Astrocyte of the spinal cord (primary cell): ENCODE measurements around the gene ERBB4.
"Not testable (repeated sequence)": the region's sequence is repeated elsewhere in the genome, so short reads cannot be mapped to it uniquely, and the experiment has no call there.

Experiments
- DNase-seq: peaks from one replicate; pipeline ENCODE4 v3.0.0; 2011; ENCODE audit warnings: low read depth, low spot score
- H3K4me3 ChIP-seq: 2 replicates; pipeline ENCODE4 v1.5.1; 2011; ENCODE audit warnings: low read depth, mild to moderate bottlenecking, low read length, moderate library complexity
- CTCF ChIP-seq: IDR thresholded peaks from 2 replicates; pipeline ENCODE4 v1.5.1; 2012; ENCODE audit warnings: low read depth, mild to moderate bottlenecking, low read length, inconsistent platforms
- in situ Hi-C: cut with HindIII; loops from 2 replicates; pipeline ENCODE4 v1.10.0; 2017; ENCODE audit warnings: low sequenced_read_pairs

The ERBB4 gene

GRCh38 chr2:212109792-212110680 lies 428.6 kb downstream of the ERBB4 start:
- in situ Hi-C loops = no loop called here
- DNase-seq = no peak
- no peak for TF ChIP-seq CTCF
- no peak overlapping the region for H3K4me3 ChIP-seq

DNA sequence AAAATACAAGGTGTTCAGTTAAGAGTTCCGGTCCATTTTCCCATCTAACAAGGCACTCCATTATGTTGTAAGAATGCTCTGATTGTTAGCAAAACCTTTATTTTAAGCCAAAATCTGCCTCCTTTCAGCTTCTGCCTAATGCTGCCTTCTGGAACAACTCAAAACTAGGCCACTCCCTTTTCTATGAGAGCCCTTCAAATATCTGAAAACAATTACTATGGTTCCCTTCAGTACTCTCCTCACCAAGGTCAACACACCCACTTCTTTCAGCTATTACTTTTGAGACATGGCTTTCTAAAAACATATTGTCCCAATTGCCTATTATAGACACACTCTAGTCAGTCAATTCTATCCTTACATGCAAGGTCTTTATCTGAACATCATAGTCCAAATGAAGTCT lies 429.4 kb downstream of the ERBB4 start:
- no peak for TF ChIP-seq CTCF
- in situ Hi-C loops = no loop called here
- no peak for DNase-seq
- H3K4me3 ChIP-seq = no peak overlapping the region

- H3K4me3 ChIP-seq = no peak overlapping the region
- no peak for DNase-seq
- in situ Hi-C loops = no loop called here
- TF ChIP-seq CTCF = no peak
Measured at GRCh38 chr2:212107989-212108388, 430.6 kb downstream of the ERBB4 start.

DNA sequence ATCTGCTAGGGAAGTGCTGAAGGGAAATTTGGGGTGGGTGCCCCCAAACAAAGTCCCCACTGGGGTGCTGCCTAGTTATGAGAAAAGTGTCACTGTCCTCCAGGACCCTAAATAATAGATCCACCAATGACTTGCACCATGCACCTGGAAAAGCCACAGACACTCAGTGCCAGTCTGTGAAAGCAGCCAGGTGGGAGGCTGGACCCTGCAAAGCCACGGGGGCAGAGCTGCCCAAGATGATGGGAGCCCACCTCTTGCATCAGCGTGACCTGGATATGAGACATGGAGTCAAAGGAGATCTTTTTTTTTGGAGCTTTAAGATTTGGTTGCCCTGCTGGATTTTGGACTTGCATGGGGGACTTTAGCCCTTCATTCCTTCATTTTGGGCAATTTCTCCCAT lies 431.6 kb downstream of the ERBB4 start:
- H3K4me3 ChIP-seq = no peak overlapping the region
- no peak for DNase-seq
- in situ Hi-C loops = no loop called here
- no peak for TF ChIP-seq CTCF

- DNase-seq, H3K4me3 ChIP-seq, in situ Hi-C loops: not testable (repeated sequence)
Measured at GRCh38 chr2:212106536-212106935, 432.1 kb downstream of the ERBB4 start.

DNA sequence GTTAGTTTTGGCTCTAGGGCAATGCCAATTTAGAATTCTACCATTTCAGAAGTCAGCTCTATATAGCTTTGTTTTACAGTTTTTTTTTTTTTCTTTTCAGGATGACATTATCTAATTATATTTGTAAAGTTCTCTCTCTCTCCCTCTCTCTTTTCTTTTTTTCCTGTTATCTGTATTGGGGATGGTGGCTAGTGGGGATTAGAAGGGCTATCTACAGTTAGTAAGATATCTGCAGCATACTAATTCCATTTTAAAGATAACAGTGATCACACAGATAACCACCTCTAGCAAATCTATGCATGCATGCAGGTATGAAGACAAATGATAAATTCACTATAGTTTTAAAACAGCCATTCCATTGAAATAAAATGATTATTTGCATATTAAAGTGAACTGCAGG lies 438.9 kb downstream of the ERBB4 start:
- in situ Hi-C loops = no loop called here
- H3K4me3 ChIP-seq = no peak overlapping the region
- no peak for DNase-seq
- no peak for TF ChIP-seq CTCF

GRCh38 chr2:212098966-212099365 lies 439.6 kb downstream of the ERBB4 start:
- TF ChIP-seq CTCF = no peak
- DNase-seq = no peak
- in situ Hi-C loops = no loop called here
- H3K4me3 ChIP-seq = no peak overlapping the region
